GM18909 (cell line): ENCODE measurements around the gene ARHGAP22.

Experiments
- ATAC-seq: cut with Tn5 transposase; IDR thresholded peaks from one replicate; pipeline ENCODE4 v1.9.1; 2021; ENCODE audit warnings: mild to moderate bottlenecking; ENCODE audit not compliant: unreplicated experiment, poor library complexity

Gene ARHGAP22

GRCh38 chr10:48455392-48456151 is 149.3 kb downstream of the ARHGAP22 start:
- ATAC-seq, result no peak

DNA sequence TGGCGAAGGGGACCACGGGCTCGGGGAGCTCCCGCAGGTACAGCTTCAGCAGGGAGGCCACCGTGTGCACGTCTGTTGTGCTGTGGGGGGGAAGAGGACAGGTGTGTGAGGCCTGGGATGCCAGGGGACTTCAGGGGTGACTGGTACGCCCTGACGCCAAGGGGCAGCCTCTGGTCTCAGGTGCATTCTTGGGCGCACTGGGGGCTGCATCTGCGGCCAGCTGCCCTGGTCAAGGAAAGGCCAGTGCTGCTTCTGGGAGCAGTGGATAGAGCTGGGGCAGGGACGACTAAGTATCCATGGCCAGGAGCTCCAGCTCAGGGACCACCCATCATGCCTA is 149.8 kb downstream of the ARHGAP22 start:
- no peak for ATAC-seq

DNA sequence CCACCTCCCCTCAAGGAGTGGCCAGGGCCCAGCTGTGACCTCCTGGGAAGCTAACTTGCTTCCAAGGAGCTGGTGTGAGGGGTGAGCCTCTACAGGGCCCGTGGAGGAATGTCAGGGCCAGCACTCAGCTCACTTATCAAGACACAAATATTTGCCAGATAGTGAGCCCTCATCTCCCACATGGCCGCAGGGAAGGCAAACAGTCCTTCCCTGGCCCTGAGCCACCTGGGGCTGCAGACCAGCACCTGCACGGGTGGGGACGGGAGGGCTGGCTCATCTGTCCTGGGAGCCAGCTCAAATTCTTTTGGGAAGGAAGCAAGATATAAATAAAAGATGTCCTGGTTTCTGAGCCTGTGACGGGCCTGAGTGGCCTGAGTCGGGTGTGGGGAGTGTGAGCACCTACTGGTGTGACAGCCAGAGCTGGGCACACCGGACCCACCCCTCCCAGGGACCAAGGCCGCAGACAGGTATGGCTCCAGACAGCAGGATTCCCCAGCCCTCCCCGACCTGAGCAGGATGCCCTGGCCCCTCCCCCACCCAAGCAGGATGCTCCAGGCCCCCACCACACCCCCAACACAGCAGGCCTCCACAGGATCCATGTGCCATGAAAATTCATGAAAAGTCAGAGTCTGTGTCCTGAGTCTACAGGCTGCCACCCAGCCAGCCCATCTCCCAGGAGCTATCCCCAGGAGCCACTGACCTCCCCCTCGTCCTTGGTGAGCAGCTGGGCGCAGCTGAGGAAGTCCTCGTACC is 150.4 kb downstream of the ARHGAP22 start:
- ATAC-seq, result no peak

GRCh38 chr10:48453451-48454301 is 151.2 kb downstream of the ARHGAP22 start:
- no peak for ATAC-seq

- no peak for ATAC-seq
Measured at GRCh38 chr10:48452879-48453412, 151.9 kb downstream of the ARHGAP22 start.

GRCh38 chr10:48451969-48452878 is 152.6 kb downstream of the ARHGAP22 start:
- no peak for ATAC-seq

GRCh38 chr10:48450741-48451466 is 154.0 kb downstream of the ARHGAP22 start:
- ATAC-seq, result no peak

GRCh38 chr10:48450233-48450740 is 154.6 kb downstream of the ARHGAP22 start:
- ATAC-seq, result no peak

GRCh38 chr10:48449501-48450232 is 155.2 kb downstream of the ARHGAP22 start:
- ATAC-seq, result no peak

- ATAC-seq, result no peak
Measured at GRCh38 chr10:48448796-48449195, 156.1 kb downstream of the ARHGAP22 start.

DNA sequence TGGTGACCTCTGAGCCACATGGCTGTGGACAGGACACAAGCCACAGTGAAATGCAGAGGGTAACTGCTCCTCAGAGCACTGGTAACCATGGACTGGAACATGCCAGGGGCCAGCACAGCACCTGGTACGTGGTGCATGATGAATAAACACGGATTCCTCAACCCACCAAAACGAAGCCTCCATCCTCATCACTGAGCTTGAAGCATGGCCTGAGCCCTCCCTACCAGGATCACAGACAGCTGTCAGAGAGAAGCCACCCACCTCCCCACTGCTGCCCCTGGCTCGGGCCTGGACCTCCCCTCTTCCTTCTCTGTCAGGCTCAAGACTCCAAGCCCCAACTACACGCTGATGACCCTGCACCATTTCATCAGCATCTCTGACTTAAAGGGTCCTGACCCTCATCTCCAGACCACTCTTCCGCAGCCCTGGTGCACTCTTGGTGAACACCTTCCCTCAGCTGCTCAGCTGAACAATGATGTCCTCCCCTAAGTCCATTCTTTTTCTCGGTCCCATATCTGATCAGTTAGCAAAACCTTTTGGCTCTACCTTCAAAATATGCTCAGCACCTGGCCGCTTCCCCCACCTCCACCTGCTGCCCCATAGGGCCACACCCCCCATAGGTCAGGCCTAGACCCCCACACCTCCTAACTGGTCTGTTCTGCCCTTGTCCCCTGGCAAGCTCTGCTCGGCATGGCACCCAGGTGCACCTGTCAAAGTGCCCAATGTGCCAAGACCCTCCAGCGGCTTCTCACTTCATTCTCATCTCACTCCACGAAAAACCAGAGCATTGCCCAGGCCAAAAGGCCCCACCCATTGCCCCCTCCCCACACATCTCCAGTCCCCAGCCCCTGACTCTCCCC is 157.3 kb downstream of the ARHGAP22 start:
- no peak for ATAC-seq

GRCh38 chr10:48446785-48447184 is 158.1 kb downstream of the ARHGAP22 start:
- no peak for ATAC-seq

GRCh38 chr10:48445932-48446331 is 158.9 kb downstream of the ARHGAP22 start:
- no peak for ATAC-seq

DNA sequence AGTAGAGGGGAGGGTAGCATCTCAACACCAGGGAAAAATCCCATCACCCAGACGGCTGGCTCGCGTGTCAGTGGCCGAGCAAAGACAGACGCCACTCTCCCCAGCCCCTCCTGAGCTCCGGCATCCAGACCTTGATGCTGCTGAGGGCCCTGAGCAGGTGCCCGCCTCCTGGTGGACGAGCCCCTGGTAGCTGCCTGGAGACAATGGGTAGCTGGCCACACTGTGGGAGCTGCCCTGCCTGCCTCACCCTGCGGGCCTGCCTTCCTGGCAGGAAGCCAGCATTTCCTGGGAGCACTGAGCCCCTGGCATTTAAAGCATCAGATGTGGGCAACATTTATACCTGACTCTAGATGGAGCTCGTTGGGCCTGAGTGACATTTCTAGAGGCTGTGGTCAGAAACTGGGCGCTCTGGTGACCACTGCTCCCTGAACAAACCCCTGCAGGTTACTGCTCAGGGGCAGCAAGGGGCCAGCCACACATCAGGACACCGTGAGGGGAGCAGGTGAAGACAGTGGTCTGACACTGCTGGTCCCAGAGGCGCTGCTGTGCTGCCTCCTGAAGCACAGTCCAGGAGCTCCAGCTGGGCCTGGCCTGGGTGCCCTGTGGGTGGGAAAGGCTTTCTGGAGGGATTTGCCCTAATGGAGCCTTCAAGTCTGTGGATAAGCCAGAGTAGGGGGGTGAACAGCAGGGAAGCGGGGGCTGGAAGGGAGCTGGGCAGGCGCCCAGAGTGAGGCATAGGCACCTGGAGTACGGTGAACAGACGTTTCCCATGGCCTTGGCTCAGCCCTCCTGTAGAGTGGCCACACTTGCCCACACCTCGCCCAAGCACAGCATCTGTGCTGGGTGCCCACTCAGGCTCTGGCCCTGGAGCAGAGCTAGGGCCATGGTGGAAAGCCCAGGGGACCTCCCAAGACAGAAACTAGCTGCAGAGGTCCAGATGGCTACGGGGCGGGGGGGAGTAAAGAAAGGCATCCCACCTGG is 159.7 kb downstream of the ARHGAP22 start:
- ATAC-seq, result no peak

DNA sequence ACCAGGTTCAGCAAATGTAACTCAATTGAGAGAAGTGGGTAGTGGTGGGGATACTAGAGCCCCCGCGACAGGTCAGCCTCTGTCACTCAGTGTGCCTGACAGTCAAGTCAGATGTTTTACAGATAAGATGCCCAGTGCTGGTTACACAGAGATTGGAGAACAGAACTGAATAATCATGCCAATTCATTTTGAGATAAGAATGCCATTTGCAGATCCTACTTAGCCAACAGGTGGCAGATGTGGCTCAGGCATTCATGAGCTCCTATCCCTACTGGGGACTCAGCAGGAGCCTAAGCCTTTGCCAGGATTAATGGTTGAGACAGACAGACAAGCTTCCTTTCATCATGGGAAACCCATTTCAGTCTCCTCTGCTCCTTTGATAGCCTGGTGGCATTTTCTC is 160.6 kb downstream of the ARHGAP22 start:
- ATAC-seq, result no peak

- no peak for ATAC-seq
Measured at GRCh38 chr10:48442809-48443177, 162.1 kb downstream of the ARHGAP22 start.
